Measurements from ENCODE around the gene EPHA2. TPM values are rescaled to one million over a fixed set of nuclear protein-coding genes. Genes with fewer than 3 reads are reported as not detected.
A peak's percentile ranks its signal among the peaks of the same experiment; 100 is the strongest.

The EPHA2 gene
- polyA plus RNA-seq, 3 donors = 11.9 to 18.4 (median 17.4) TPM

GRCh38 chr1:16078925-16079656 lies 76.8 kb downstream of the EPHA2 start:
- DNase-seq (ENCODE audit: low read depth in 3 of 3, low spot score in 2 of 3) = peak in 2 of 3 donors; percentile 62

GRCh38 chr1:16077406-16078245 lies 78.2 kb downstream of the EPHA2 start:
- no peak for DNase-seq (ENCODE audit: low read depth in 3 of 3, low spot score in 2 of 3)

GRCh38 chr1:16076865-16077238 lies 79.0 kb downstream of the EPHA2 start:
- no peak for DNase-seq (ENCODE audit: low read depth in 3 of 3, low spot score in 2 of 3)

GRCh38 chr1:16076031-16076864 lies 79.6 kb downstream of the EPHA2 start:
- no peak for DNase-seq (ENCODE audit: low read depth in 3 of 3, low spot score in 2 of 3)

- DNase-seq (ENCODE audit: low read depth in 3 of 3, low spot score in 2 of 3) = no peak
These were observed 80.4 kb downstream of the EPHA2 start for GRCh38 chr1:16075337-16076030.

Other genes starting within 250 kb of the EPHA2 start
- 10 to 100 TPM; 25.7 to 29.9 (median 28.3) TPM for gene ZBTB17, start 180.0 kb downstream of the EPHA2 start, polyA plus RNA-seq (ENCODE audit: insufficient read length in 3 of 3)
- under 1 TPM; 0.07 to 0.14 (median 0.10) TPM for gene SRARP, start 151.8 kb downstream of the EPHA2 start, polyA plus RNA-seq (ENCODE audit: insufficient read length in 3 of 3)
- gene HSPB7, start 138.0 kb downstream of the EPHA2 start, polyA plus RNA-seq (ENCODE audit: insufficient read length in 3 of 3) = 1 to 10 TPM; 2.7 to 4.7 (median 3.9) TPM
- gene CLCNKA, start 134.0 kb downstream of the EPHA2 start, polyA plus RNA-seq (ENCODE audit: insufficient read length in 3 of 3) = 10 to 100 TPM; 13.0 to 15.8 (median 14.2) TPM
- gene CLCNKB, start 112.3 kb downstream of the EPHA2 start, polyA plus RNA-seq (ENCODE audit: insufficient read length in 3 of 3) = 10 to 100 TPM; 41.4 to 69.9 (median 68.8) TPM
- 1 to 10 TPM; 1.0 to 1.6 (median 1.3) TPM for gene FAM131C, start 82.4 kb downstream of the EPHA2 start, polyA plus RNA-seq (ENCODE audit: insufficient read length in 3 of 3)
- gene ARHGEF19, start 56.6 kb upstream of the EPHA2 start, polyA plus RNA-seq (ENCODE audit: insufficient read length in 3 of 3) = 10 to 100 TPM; 15.9 to 20.1 (median 18.9) TPM
- gene CPLANE2, start 81.1 kb upstream of the EPHA2 start, polyA plus RNA-seq (ENCODE audit: insufficient read length in 3 of 3) = 1 to 10 TPM; 3.7 to 6.0 (median 5.5) TPM
- 10 to 100 TPM; 17.2 to 21.1 (median 19.0) TPM for gene FBXO42, start 196.4 kb upstream of the EPHA2 start, polyA plus RNA-seq (ENCODE audit: insufficient read length in 3 of 3)
- gene SZRD1, start 211.2 kb upstream of the EPHA2 start, polyA plus RNA-seq (ENCODE audit: insufficient read length in 3 of 3) = 100 to 1,000 TPM; 100 to 111 (median 107) TPM